Effector memory CD8-positive, alpha-beta T cell (primary cell): ENCODE data around the gene RNF128.
"Not testable (repeated sequence)": the region's sequence is repeated elsewhere in the genome, so short reads cannot be mapped to it uniquely, and the experiment has no call there.

ENCODE experiments used
- ATAC-seq: fragments of 150-1000 bp; cut with Tn5 transposase; replicated peaks from 2 replicates; pipeline ENCODE4 v1.10.0; 2021; ENCODE audit warnings: mild to moderate bottlenecking, moderate library complexity
- DNase-seq, 3 experiments: peaks; one replicate each; pipeline ENCODE4 v3.0.0; 2021
- H3K27ac Mint-ChIP-seq, 2 donors: one replicate each; pipeline ENCODE4 v1.8.0; 2022; ENCODE audit warnings: mild to moderate bottlenecking in 2 of 2, mixed read lengths in 2 of 2, moderate library complexity in 2 of 2
- H3K27me3 Mint-ChIP-seq, 2 donors: one replicate each; pipeline ENCODE4 v1.8.0; 2022; ENCODE audit warnings: mixed read lengths in 2 of 2
- H3K36me3 Mint-ChIP-seq: one replicate; pipeline ENCODE4 v1.8.0; 2022; ENCODE audit warnings: mild to moderate bottlenecking, moderate library complexity, mixed read lengths; ENCODE audit not compliant: insufficient read depth
- H3K4me1 Mint-ChIP-seq, 2 donors: one replicate each; pipeline ENCODE4 v1.8.0; 2022; ENCODE audit warnings: low read depth in 2 of 2, mixed read lengths in 2 of 2
- H3K4me3 Mint-ChIP-seq, 2 donors: one replicate each; pipeline ENCODE4 v1.8.0; 2022; ENCODE audit warnings: mild to moderate bottlenecking in 2 of 2, mixed read lengths in 2 of 2, moderate library complexity in 2 of 2
- H3K9me3 Mint-ChIP-seq, 2 donors: one replicate each; pipeline ENCODE4 v1.8.0; 2022; ENCODE audit warnings: mixed read lengths in 2 of 2

Gene RNF128

DNA sequence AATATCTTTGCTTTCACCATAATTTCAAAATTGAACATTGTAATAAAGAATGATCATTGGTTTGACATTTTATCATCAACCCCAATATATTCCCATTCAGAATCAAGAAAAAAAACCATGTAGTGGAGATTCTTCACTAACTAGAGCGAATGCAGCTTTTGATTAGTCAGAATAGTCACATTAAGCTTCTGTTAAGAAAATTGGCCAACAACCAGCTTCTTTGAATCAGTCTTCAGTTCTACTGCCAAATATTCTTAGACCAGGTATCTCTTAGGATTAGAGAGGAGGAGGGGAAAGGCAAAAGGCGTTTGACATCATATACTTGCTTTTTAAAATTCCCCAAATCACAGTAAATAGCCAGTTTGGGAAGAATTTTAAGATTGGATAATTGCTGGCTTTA is 53.8 kb downstream of the RNF128 start:
- ATAC-seq (no peak), DNase-seq (no peak)
- H3K36me3 Mint-ChIP-seq = no peaks in the 10 kb centered on the region
- no peak overlapping the region for H3K4me3 Mint-ChIP-seq
- H3K4me1 Mint-ChIP-seq = no peaks in the 10 kb centered on the region
- no peaks in the 10 kb centered on the region for H3K9me3 Mint-ChIP-seq
- H3K27me3 Mint-ChIP-seq = peaks cover 3 to 15% of the 10 kb centered on the region in 2 donors
- H3K27ac Mint-ChIP-seq = no peak overlapping the region

DNA sequence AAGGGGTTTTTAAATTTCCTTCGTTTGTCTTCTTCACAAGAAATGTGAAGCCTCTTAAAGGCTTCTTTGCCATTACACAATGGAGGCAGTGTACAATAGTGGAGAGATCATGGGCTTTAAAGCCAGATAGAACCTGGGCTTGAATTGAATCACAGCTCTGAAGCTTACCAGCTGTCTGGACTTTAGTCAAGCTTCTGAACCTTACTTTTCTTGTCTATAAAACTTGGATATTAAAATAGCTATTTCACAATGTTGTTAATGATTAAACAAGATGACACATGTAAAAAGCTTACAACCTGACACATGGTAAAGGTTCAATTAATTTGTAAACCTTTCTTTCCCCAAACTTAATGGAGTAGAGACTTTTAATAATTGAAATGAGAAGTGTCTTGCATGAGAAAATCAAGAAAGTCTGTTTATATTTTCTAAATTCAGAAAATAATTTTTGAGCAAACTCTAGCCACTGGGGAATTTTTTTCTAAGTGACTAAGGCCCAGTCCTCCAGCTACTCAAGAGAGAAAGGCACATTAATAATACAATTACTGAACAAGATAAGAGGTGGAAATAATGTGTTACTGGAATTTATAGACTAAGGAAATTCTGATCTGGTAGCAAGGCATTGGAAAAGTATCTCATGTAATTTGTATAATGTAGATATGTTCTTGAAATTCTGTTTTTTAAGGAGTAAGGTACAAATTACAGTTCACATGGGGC is 54.3 kb downstream of the RNF128 start:
- no peak overlapping the region for H3K27ac Mint-ChIP-seq
- H3K4me3 Mint-ChIP-seq = no peak overlapping the region
- H3K36me3 Mint-ChIP-seq = no peaks in the 10 kb centered on the region
- ATAC-seq = no peak
- H3K27me3 Mint-ChIP-seq = peaks cover 8 to 20% of the 10 kb centered on the region in 2 donors
- no peak for DNase-seq
- no peaks in the 10 kb centered on the region for H3K4me1 Mint-ChIP-seq
- H3K9me3 Mint-ChIP-seq = no peaks in the 10 kb centered on the region

DNA sequence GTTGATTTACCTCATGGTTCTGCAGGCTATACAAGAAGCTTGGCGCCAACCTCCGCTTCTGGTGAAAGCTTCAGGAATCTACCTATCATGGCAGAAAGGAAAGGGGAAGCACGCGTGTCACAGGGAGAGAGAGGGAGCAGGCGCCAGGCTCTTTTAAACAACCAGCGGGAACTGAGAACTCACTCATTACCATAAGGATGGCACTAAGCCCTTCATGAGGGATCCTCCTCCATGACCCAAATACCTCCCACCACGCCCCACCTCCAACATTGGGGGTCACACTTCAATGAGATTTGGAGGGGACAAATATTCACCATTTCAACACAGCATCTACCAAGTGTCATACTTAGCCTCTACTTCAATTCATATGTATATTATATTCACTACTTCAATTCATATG is 57.2 kb downstream of the RNF128 start:
- no peaks in the 10 kb centered on the region for H3K4me1 Mint-ChIP-seq
- ATAC-seq (no peak), DNase-seq (no peak)
- H3K4me3 Mint-ChIP-seq = no peak overlapping the region
- no peaks in the 10 kb centered on the region for H3K9me3 Mint-ChIP-seq
- H3K27ac Mint-ChIP-seq = no peak overlapping the region
- H3K36me3 Mint-ChIP-seq = no peaks in the 10 kb centered on the region
- H3K27me3 Mint-ChIP-seq = peaks cover 18 to 24% of the 10 kb centered on the region in 2 donors

DNA sequence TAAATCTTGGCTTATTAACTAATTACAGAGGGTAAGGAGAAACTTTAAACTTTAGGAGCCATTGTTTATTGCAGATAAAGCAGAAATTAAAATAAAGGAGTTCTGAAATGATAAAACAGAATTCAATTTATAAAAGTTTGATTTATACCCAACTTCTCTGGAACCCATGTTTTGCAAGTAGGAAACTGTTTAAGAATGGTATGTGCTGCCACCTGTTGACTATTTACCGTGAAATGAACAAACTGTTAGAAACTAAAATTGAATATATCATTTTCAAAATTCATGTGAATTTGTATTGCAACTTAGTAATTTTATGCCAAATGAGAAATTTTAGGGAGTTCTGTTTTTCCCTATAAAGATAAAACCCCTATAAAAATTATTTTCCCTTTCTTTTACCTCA is 65.0 kb downstream of the RNF128 start:
- ATAC-seq = no peak
- Mint-ChIP-seq H3K4me3 (no peak overlapping the region), H3K27me3 (peaks cover 0 to 6% of the 10 kb centered on the region in 2 donors), H3K36me3 (no peaks in the 10 kb centered on the region), H3K4me1 (no peaks in the 10 kb centered on the region), H3K27ac (no peak overlapping the region), H3K9me3 (no peaks in the 10 kb centered on the region)
- DNase-seq = no peak

DNA sequence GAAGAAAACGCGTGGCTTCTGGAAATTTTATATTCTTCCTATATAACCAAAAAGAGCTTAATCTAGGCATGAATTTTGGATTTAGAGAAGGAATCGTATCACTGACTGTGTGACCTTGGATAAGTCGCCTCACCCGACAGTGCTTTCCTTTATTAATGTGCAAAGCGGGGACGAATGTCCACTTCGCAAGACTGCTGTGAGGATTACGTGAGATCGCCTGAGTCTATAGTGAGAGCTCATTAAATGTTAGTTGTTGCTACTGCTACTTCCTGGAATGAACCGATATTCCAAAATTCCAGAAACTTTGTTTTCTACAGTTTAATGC is 75.5 kb downstream of the RNF128 start:
- ATAC-seq (no peak), DNase-seq (no peak)
- Mint-ChIP-seq H3K4me3 (peak overlapping the region; percentile 76 to 78), H3K9me3 (no peaks in the 10 kb centered on the region), H3K27me3 (peaks cover 40 to 45% of the 10 kb centered on the region in 2 donors), H3K4me1 (peaks cover 4 to 7% of the 10 kb centered on the region in 2 donors), H3K36me3 (no peaks in the 10 kb centered on the region), H3K27ac (no peak overlapping the region)

DNA sequence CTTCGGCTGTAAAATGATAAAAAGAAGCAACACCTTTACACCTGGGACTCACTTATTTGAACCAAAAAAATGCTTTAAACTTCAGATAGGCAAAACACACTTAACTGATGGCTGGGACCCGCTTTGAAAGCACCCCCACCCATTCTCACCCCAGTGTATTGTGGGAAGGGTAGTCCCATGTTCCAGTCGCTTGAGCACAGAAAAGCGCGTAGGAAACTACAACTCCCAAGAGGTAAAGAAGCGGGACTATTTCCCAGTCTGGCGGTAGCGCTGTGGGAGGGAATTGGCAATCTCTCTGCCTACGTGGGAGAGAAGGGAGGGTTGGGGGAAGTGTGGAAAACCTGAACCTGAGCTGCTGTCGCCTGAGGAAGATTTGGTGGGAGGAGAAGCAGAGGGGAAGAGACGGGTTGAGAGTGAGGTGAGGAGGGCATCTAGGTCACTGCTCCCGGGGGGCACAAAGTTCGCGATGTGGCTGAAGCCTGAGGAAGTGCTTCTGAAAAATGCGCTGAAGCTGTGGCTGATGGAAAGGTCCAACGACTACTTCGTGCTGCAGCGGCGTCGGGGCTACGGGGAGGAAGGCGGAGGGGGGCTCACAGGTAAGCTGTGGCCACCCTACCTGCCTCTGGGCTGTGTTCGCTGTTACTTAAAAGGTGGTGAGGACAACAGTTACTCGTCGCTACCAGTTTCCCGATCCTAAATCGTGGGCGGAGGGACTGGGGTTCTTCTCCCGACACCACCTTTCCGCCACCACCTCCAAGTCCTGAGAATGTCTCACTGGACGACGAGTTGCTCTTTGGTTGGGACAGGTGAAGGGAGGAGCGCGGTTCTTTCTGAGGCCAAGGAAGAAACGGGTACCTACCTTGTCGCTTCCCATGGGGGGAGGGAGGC is 76.1 kb downstream of the RNF128 start, which contains the start of gene TBC1D8B:
Gene TBC1D8B, plus strand, starts transcription at position 286 of the 888 bp plus-strand sequence. Its CDS starts 181 bp downstream, at position 467.
- no peak within 1 kb of the TSS for H3K27ac Mint-ChIP-seq

DNA sequence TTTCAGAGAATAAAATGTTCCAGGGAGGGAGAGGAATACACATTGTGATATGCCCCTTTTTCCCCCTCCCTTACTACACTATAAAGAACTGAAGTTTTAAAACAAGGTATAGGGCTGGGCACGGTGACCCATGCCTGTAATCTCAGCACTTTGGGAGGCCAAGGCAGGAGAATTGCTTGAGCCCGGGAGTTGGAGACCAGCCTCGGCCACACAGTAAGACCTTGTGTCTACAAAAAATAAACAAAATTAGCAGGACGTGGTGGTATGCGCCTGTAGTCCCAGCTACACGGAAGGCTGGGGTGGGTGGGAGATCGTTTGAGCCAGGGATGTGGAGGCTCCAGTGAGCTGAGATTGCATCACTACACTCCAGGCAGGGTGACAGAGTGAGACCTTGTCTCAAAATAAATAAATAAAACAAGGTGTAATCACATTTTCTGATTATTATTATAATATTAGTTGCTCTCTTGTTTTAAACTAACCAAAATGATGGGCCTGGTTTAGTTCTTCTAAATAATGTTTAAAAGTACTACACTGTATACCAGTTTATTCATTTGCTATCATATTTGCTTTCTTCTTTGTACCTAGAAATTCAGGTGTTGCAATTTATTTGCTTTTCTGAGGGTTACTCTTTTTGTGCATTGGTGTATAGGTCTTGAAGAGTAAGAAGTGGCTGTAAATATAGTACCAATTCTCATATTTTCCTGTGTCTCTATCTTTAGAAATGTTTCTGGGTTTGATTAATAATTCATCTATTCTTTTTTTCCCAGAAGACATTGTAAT is 84.8 kb downstream of the RNF128 start:
- DNase-seq (no peak), ATAC-seq (no peak)
- Mint-ChIP-seq H3K9me3 (no peaks in the 10 kb centered on the region), H3K4me3 (no peak overlapping the region), H3K4me1 (no peaks in the 10 kb centered on the region), H3K27me3 (peaks cover 0 to 7% of the 10 kb centered on the region in 2 donors), H3K36me3 (no peaks in the 10 kb centered on the region), H3K27ac (no peak overlapping the region)

More for the DNA sequence above, 76.1 kb downstream of the RNF128 start, which contains the start of gene TBC1D8B:
- H3K27me3 Mint-ChIP-seq = peaks cover 40 to 45% of the 10 kb centered on the region in 2 donors
- ATAC-seq = peak; percentile 60
- H3K4me1 Mint-ChIP-seq = peaks cover 4 to 7% of the 10 kb centered on the region in 2 donors
- no peak for DNase-seq
- H3K36me3 Mint-ChIP-seq = no peaks in the 10 kb centered on the region
- H3K4me3 Mint-ChIP-seq = peak within 1 kb of the TSS; percentile 76 to 78
- no peaks in the 10 kb centered on the region for H3K9me3 Mint-ChIP-seq

DNA sequence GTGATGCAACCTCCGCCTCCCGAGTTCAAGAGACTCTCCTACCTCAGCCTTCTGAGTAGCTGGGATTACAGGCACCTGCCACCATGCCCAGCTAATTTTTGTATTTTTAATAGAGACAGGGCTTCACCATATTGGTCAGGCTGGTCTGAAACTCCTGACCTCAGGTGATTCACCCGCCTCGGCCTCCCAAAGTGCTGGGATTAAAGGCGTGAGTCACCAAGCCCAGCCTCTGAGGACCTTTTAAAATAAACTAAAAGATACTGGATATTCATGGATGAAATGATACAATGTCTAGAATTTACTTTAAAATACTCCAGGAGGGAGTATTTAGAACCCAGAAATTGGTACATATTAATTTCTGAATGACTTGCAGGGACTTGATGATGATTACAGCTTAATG is 86.4 kb downstream of the RNF128 start:
- ATAC-seq = not testable (repeated sequence)

DNA sequence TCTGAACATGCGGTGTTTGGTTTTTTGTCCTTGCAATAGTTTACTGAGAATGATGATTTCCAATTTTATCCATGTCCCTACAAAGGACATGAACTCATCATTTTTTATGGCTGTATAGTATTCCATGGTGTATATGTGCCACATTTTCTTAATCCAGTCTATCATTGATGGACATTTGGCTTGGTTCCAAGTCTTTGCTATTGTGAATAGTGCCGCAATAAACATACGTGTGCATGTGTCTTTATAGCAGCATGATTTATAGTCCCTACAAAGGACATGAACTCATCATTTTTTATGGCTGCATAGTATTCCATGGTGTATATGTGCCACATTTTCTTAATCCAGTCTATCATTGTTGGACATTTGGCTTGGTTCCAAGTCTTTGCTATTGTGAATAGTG is 87.6 kb downstream of the RNF128 start:
- not testable (repeated sequence) for H3K9me3 Mint-ChIP-seq, H3K36me3 Mint-ChIP-seq, H3K27ac Mint-ChIP-seq, H3K4me3 Mint-ChIP-seq, H3K4me1 Mint-ChIP-seq, ATAC-seq, H3K27me3 Mint-ChIP-seq, DNase-seq

More for the DNA sequence above, 86.4 kb downstream of the RNF128 start:
- not testable (repeated sequence) for H3K27ac Mint-ChIP-seq, H3K9me3 Mint-ChIP-seq, H3K4me1 Mint-ChIP-seq, H3K4me3 Mint-ChIP-seq, DNase-seq, H3K36me3 Mint-ChIP-seq
- H3K27me3 Mint-ChIP-seq = peaks cover 0 to 11% of the 10 kb centered on the region in 2 donors
